Naive B cell (primary cell): ENCODE results near the gene ATP10D. TPM values are rescaled to one million over a fixed set of nuclear protein-coding genes. Genes with fewer than 3 reads are reported as not detected.
"Not testable (repeated sequence)": the region's sequence is repeated elsewhere in the genome, so short reads cannot be mapped to it uniquely, and the experiment has no call there.

Experiments used
- ATAC-seq, 2 donors: fragments of 150-1000 bp; cut with Tn5 transposase; 2 replicates each; pipeline ENCODE4 v1.10.0; 2021; ENCODE audit warnings: low read depth in 2 of 2, mild to moderate bottlenecking in 2 of 2, moderate library complexity in 2 of 2
- DNase-seq: peaks from one replicate; pipeline ENCODE4 v3.0.0; 2022
- H3K27ac Mint-ChIP-seq, 6 donors: one replicate each; pipeline ENCODE4 v1.8.0; 2020 to 2022; ENCODE audit warnings: mild to moderate bottlenecking in 6 of 6, mixed read lengths in 6 of 6, moderate library complexity in 5 of 6, inconsistent platforms in 2 of 6
- H3K27me3 Mint-ChIP-seq, 3 donors: one replicate each; pipeline ENCODE4 v1.8.0; 2021 to 2022; ENCODE audit warnings: mixed read lengths in 3 of 3, mild to moderate bottlenecking in 1 of 3
- H3K36me3 Mint-ChIP-seq, 2 donors: one replicate each; pipeline ENCODE4 v1.8.0; 2020 to 2022; ENCODE audit warnings: mixed read lengths in 2 of 2, inconsistent platforms in 1 of 2, mild to moderate bottlenecking in 1 of 2
- H3K4me1 Mint-ChIP-seq, 3 donors: one replicate each; pipeline ENCODE4 v1.8.0; 2020 to 2022; ENCODE audit warnings: mixed read lengths in 3 of 3, inconsistent platforms in 1 of 3, mild to moderate bottlenecking in 1 of 3, moderate library complexity in 1 of 3
- H3K4me3 Mint-ChIP-seq, 8 donors: one replicate each; pipeline ENCODE4 v1.8.0; 2020 to 2022; ENCODE audit warnings: mild to moderate bottlenecking in 8 of 8, mixed read lengths in 8 of 8, moderate library complexity in 8 of 8, inconsistent platforms in 2 of 8
- H3K9me3 Mint-ChIP-seq, 7 donors: one replicate each; pipeline ENCODE4 v1.8.0; 2020 to 2022; ENCODE audit warnings: mixed read lengths in 7 of 7, mild to moderate bottlenecking in 5 of 7, inconsistent platforms in 2 of 7, moderate library complexity in 1 of 7
- polyA plus RNA-seq, 6 donors: library from polyadenylated mRNA; unstranded; fragments of 300-500 nt; fragmentation: Illumina TruSeq; gene quantifications; one replicate each; pipeline ENCODE4 v1.2.3, GENCODE V29; 2021; ENCODE audit warnings: low read depth in 6 of 6

The ATP10D gene
- polyA plus RNA-seq, 6 donors from 2014 or later = 21.5 to 70.9 (median 43.8) TPM

DNA sequence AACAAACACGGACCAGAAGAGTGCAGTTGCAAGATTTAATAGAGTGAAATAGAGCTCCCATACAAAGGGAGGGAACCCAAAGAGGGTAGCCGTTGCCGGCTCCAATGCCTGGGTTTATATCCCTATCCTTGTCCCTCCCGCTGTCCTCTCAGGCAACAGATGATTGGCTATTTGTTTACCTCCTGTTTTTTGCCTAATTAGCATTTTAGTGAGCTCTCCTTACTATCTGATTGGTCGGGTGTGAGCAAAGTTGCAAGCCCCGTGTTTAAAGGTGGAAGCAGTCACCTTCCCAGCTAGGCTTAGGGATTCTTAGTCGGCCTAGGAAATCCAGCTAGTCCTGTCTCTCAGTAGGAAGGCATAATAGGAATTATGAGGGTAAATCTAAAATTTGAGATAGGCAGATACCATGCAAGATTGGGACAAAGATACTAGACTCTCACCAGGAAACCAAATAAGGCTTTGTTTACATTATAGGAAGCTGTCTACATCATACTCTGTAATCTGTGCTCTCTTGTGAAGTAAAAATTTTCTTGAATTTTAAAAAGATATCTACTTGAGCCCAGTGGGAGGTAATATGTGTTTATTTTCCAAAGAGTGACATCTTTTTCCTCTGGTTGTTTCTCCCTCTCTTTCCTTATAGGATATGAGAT lies 65.9 kb downstream of the ATP10D start:
- Mint-ChIP-seq H3K9me3 (peaks cover 0 to 4% (median 0%) of the 10 kb centered on the region in 7 donors), H3K27ac (peak overlapping the region in 1 of 6 donors; percentile 42), H3K36me3 (peaks cover 40 to 54% of the 10 kb centered on the region in 2 donors), H3K4me1 (peaks cover 0 to 9% (median 1%) of the 10 kb centered on the region in 3 donors), H3K4me3 (no peak overlapping the region), H3K27me3 (no peaks in the 10 kb centered on the region)
- DNase-seq = no peak
- no peak for ATAC-seq

DNA sequence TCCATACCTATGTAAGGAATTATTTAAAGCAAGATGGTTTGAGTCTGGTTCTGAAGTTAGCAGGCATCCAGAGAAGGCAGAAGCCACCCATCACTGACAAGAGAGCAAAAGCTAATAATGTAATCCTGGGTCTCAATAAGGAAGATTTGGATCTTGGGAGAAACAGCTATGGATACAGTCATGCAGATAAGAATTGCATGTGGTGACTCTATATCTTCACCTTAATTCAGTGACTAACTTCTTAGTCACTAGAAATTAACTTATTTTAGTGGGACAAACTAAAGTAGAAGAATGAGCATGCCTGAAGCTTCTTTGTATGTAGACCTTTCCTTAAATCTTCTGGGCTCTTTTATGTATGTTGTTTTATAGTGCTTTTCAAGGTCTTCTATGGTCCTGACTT lies 66.6 kb downstream of the ATP10D start:
- no peak for DNase-seq
- Mint-ChIP-seq H3K4me1 (peaks cover 0 to 7% (median 0%) of the 10 kb centered on the region in 3 donors), H3K27me3 (no peaks in the 10 kb centered on the region), H3K36me3 (peaks cover 34 to 47% of the 10 kb centered on the region in 2 donors), H3K27ac (peak overlapping the region in 2 of 6 donors; percentile 52 to 74), H3K9me3 (peaks cover 0 to 4% (median 0%) of the 10 kb centered on the region in 7 donors), H3K4me3 (no peak overlapping the region)
- no peak for ATAC-seq

DNA sequence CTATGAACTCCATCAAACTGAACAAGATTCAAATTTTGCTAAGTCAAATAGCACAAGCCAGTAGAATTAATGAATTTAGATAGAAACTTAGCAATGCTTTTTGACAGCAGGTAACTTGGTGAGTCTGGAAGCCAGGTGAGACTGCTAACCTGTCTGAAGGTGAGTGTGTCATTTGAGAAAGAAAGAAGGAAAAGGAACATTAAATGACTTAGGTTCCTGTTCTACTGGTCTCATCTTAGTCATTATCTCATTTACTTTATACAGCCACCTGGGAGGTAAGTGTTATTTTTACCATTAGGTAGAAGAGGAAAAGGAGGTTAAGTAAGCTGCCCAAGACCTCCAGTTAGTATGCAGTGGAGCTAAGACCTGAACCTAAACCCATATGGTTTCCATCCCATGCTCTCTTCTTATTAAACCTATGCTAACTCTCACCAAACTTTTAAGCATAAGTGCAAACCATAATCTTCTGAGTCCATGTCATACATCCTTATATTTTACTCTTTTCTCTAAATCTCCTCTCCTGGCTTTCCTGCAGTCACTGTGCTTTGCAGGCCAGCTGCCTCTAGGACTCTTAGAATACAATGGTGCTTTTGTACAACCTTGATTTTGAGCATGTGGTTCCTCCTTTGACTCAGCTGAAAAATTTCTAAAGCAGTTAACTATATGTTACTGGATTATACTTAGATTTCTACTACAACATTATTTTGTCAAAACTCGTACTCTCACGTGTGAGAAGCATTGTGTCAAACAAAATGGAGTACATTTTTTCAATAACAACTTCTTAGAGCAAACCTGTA lies 68.5 kb downstream of the ATP10D start:
- Mint-ChIP-seq H3K27ac (peak overlapping the region in 3 of 6 donors; percentile 14 to 60 (median 43)), H3K4me3 (no peak overlapping the region), H3K27me3 (no peaks in the 10 kb centered on the region), H3K9me3 (peaks cover 0 to 4% (median 0%) of the 10 kb centered on the region in 7 donors), H3K36me3 (peaks cover 27 to 36% of the 10 kb centered on the region in 2 donors), H3K4me1 (peaks cover 0 to 7% (median 0%) of the 10 kb centered on the region in 3 donors)
- no peak for ATAC-seq
- no peak for DNase-seq

DNA sequence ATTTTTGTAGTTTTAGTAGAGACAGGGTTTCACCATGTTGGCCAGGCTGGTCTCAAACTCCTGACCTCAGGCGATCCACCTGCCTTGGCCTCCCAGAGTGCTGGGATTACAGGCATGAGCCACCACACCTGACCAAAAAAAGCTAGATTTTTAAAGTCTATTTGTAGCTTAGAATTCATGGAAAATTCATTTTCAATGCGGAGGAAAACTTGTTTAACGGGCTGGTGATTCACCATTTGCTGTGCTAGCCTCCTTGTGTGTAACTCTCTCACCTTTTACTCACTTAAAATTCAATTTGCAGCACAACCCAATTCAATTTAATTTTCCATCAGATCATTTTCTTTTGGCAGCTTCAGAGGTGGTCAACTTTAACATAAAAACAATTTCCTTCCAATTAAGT lies 70.8 kb downstream of the ATP10D start:
- Mint-ChIP-seq H3K27ac (peak overlapping the region in 1 of 6 donors; percentile 67), H3K36me3 (peaks cover 14 to 16% of the 10 kb centered on the region in 2 donors)
- not testable (repeated sequence) for H3K4me1 Mint-ChIP-seq, ATAC-seq, H3K4me3 Mint-ChIP-seq, DNase-seq, H3K27me3 Mint-ChIP-seq, H3K9me3 Mint-ChIP-seq

DNA sequence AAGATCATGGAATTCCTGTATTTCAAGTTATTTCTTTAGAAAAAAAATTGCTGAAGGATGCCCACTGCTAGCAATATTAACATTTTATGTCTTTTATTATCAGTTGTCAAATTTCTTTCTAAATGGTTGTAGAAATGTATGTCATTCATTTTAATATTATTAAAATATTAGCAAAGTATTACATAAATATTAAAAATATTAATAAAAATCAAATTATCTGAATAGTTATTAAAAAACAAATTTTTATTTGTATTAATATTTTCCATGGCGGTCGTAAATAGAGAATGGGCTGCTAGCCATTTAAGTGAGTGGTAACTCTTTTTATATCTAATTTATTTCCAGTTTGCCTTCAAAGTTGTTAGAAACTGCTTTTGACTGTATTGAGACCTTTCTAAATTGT lies 72.2 kb downstream of the ATP10D start:
- no peak overlapping the region for H3K4me3 Mint-ChIP-seq
- peaks cover 10 to 14% of the 10 kb centered on the region in 2 donors for H3K36me3 Mint-ChIP-seq
- ATAC-seq (no peak), DNase-seq (no peak)
- no peaks in the 10 kb centered on the region for H3K9me3 Mint-ChIP-seq
- no peak overlapping the region for H3K27ac Mint-ChIP-seq
- no peaks in the 10 kb centered on the region for H3K27me3 Mint-ChIP-seq
- peaks cover 0 to 4% (median 0%) of the 10 kb centered on the region in 3 donors for H3K4me1 Mint-ChIP-seq

DNA sequence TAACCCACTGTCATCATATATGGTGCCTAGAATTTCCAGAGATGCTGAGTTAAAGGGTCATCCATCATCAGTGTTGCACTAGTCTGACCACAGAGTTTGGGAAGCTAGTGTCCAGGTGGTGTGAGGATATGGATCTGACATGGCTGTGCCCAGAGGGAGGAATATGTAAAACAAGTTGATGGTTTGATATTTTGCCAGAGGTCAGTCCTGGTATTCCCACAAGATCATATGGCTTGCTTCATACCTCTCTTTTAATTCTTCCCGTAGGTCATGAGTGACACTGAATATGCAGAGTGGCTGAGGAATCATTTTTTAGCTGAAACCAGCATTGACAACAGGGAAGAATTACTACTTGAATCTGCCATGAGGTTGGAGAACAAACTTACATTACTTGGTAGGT lies 75.6 kb downstream of the ATP10D start:
- Mint-ChIP-seq H3K4me1 (peaks cover 5 to 10% (median 10%) of the 10 kb centered on the region in 3 donors), H3K4me3 (no peak overlapping the region), H3K27ac (peak overlapping the region in 1 of 6 donors; percentile 19), H3K9me3 (no peaks in the 10 kb centered on the region), H3K36me3 (peaks cover 0 to 14% of the 10 kb centered on the region in 2 donors), H3K27me3 (no peaks in the 10 kb centered on the region)
- no peak for DNase-seq
- ATAC-seq = no peak

DNA sequence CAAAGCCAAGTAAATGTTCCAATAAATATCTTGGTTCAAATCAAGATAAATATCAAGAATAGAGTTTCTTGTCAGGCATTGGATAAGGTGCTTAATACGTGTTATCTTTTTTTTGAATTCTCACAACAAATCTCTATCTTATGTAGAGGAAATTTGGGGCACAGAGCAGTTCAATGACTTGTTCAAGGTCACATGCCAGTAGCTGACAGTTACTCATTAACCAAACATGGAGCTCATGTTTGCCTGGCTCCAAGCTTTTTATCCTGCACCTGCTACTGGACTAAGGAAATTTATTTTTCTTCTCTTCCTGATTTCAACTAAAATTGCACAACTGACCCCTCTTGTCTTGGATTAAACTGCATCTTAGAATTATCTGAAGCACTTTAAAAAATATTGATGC lies 76.3 kb downstream of the ATP10D start:
- peak overlapping the region in 1 of 6 donors; percentile 13 for H3K27ac Mint-ChIP-seq
- peaks cover 0 to 14% of the 10 kb centered on the region in 2 donors for H3K36me3 Mint-ChIP-seq
- H3K27me3 Mint-ChIP-seq = no peaks in the 10 kb centered on the region
- no peak overlapping the region for H3K4me3 Mint-ChIP-seq
- ATAC-seq = no peak
- H3K4me1 Mint-ChIP-seq = peaks cover 5 to 10% (median 10%) of the 10 kb centered on the region in 3 donors
- no peaks in the 10 kb centered on the region for H3K9me3 Mint-ChIP-seq
- DNase-seq = no peak

DNA sequence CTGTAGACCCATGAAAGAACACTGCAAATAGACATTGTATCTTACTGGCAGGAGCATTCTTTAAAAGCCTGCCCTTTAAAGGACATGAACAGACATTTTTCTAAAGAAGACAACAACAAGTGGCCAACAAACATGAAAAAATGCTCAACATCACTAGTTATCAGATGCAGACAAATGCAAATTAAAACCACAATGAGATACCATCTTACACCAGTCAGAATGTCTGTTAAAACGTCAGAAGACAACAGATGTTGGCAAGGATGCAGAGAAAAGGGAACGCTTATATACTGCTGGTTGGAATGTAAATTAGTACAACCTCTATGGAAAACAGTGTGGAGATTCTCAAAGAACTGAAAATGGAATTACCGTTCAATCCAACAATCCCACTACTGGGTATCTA lies 77.2 kb downstream of the ATP10D start:
- Mint-ChIP-seq H3K9me3 (no peaks in the 10 kb centered on the region), H3K36me3 (peaks cover 0 to 19% of the 10 kb centered on the region in 2 donors), H3K4me1 (peaks cover 5 to 10% (median 10%) of the 10 kb centered on the region in 3 donors), H3K27me3 (no peaks in the 10 kb centered on the region), H3K4me3 (no peak overlapping the region), H3K27ac (peak overlapping the region in 2 of 6 donors; percentile 21 to 48)
- ATAC-seq (no peak), DNase-seq (no peak)

DNA sequence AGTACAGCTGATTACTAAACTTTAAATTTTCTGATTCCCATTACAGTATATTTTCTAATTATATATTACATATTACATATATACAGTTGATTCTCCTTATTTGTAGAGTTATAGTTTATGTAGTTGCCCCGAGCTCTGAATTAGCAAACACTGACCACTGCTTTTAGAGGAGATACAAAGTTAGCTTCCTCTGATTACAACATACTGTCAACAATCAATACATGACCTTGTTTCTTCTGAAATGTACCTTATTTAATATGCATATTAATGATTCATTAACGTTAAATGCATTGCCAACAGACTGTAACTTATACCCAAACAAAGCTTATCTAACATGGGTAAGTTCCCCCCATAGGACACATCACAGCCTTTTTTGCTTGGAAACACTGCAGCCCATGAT lies 81.5 kb downstream of the ATP10D start:
- H3K4me3 Mint-ChIP-seq = no peak overlapping the region
- no peaks in the 10 kb centered on the region for H3K27me3 Mint-ChIP-seq
- H3K9me3 Mint-ChIP-seq = no peaks in the 10 kb centered on the region
- H3K4me1 Mint-ChIP-seq = peaks cover 10 to 21% (median 19%) of the 10 kb centered on the region in 3 donors
- no peak for DNase-seq
- H3K27ac Mint-ChIP-seq = no peak overlapping the region
- no peak for ATAC-seq
- H3K36me3 Mint-ChIP-seq = peaks cover 23 to 29% of the 10 kb centered on the region in 2 donors

DNA sequence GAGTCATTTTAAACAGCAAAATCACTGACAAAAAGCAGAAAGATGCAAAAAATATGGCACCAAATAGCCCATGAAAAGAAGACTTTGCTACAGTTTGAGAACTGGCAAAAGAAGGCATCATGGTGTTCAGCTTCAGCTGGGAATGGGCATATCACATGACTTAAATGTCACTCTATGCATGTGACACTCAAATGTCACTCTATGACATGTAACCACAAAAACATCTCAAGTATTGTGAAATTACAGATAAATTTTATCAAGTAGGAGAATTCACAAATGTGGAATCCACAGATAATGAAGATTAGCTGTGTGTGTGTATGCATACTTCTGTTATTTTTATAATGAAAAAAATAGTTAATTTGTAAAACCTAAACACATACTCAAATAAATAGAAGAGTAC lies 81.9 kb downstream of the ATP10D start:
- no peak for DNase-seq
- no peak for ATAC-seq
- H3K27me3 Mint-ChIP-seq = no peaks in the 10 kb centered on the region
- H3K4me1 Mint-ChIP-seq = peaks cover 10 to 25% (median 21%) of the 10 kb centered on the region in 3 donors
- H3K36me3 Mint-ChIP-seq = peaks cover 27 to 33% of the 10 kb centered on the region in 2 donors
- no peak overlapping the region for H3K4me3 Mint-ChIP-seq
- H3K27ac Mint-ChIP-seq = no peak overlapping the region
- no peaks in the 10 kb centered on the region for H3K9me3 Mint-ChIP-seq

DNA sequence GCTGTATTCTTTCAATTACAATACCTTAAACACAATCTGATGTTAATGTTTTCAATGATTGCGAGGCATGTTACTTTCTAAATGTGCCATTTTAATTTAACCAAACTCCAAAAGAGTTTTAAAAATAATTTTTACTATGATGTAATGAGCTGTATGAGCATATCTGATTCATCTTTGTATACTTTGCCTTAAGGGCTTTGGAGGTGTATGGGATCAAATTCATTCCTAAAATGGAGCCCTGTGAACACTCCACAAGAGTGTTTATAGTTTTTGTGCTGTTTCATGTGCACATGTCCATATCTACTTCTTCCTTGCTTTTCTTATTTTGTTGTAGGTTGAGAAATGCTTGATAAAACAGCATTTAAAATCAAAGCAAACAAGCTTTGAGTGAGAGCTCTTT lies 82.4 kb downstream of the ATP10D start:
- no peak overlapping the region for H3K27ac Mint-ChIP-seq
- no peak for DNase-seq
- H3K36me3 Mint-ChIP-seq = peaks cover 32 to 35% of the 10 kb centered on the region in 2 donors
- no peaks in the 10 kb centered on the region for H3K9me3 Mint-ChIP-seq
- no peak for ATAC-seq
- no peak overlapping the region for H3K4me3 Mint-ChIP-seq
- H3K27me3 Mint-ChIP-seq = no peaks in the 10 kb centered on the region
- H3K4me1 Mint-ChIP-seq = peaks cover 10 to 29% (median 21%) of the 10 kb centered on the region in 3 donors

DNA sequence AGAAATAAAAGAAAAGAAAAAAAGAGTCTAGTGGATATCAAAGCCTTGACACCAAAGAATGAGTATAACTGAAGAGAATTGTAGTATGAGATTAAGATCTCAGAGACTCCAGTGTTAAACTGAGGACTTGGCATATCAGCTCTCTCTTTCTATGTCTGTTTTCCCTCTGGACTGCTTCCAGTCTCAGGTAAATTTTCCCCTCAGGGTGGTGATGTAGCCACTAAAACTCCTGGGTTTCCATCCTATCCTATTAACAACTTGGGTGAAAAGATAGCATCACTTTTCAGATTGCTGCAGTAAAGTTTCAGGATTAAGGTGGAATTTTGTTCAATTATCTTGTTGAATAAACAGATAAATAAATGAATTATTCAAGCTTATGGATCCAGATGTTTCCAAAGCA lies 85.7 kb downstream of the ATP10D start:
- H3K36me3 Mint-ChIP-seq = peaks cover 41 to 44% of the 10 kb centered on the region in 2 donors
- H3K4me1 Mint-ChIP-seq = peaks cover 0 to 18% (median 16%) of the 10 kb centered on the region in 3 donors
- DNase-seq (no peak), ATAC-seq (no peak)
- H3K9me3 Mint-ChIP-seq = no peaks in the 10 kb centered on the region
- H3K4me3 Mint-ChIP-seq = no peak overlapping the region
- H3K27ac Mint-ChIP-seq = peak overlapping the region in 2 of 6 donors; percentile 42 to 54
- no peaks in the 10 kb centered on the region for H3K27me3 Mint-ChIP-seq

DNA sequence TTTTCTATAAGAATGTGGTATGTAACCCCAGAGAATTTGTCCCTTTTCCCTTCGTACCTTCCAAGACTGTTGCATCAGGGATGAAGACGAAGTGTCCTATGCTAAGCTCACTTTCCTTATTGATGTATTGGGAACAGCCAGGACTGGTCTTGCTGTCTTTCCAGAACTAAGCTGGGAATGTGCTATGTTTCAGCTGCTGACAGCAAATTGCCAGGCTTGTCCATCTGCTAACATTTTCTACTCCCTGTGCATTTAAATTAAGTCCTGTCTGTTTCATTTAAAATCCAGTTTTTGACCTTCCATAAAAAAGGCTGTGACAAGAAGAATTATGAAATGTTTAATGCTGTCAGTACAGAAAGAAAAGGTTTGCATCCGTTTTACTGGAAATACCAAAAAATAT lies 87.9 kb downstream of the ATP10D start:
- DNase-seq (no peak), ATAC-seq (no peak)
- no peaks in the 10 kb centered on the region for H3K9me3 Mint-ChIP-seq
- peaks cover 51 to 58% of the 10 kb centered on the region in 2 donors for H3K36me3 Mint-ChIP-seq
- no peaks in the 10 kb centered on the region for H3K27me3 Mint-ChIP-seq
- H3K4me3 Mint-ChIP-seq = no peak overlapping the region
- H3K4me1 Mint-ChIP-seq = peaks cover 0 to 18% (median 16%) of the 10 kb centered on the region in 3 donors
- H3K27ac Mint-ChIP-seq = no peak overlapping the region
